BE2C (cell line): ENCODE data around the gene KLF12.

Experiments
- DNase-seq: peaks from one replicate; pipeline ENCODE4 v3.0.0-alpha.2; 2020
- H3K27me3 ChIP-seq: fragments of 250-450 bp; sonication (Bioruptor Pico); 2 replicates; pipeline ENCODE4 v1.5.1; 2020; ENCODE audit warnings: mild to moderate bottlenecking
- H3K36me3 ChIP-seq: fragments of 250-450 bp; sonication (Bioruptor Pico); 2 replicates; pipeline ENCODE4 v1.5.1; 2020; ENCODE audit warnings: mild to moderate bottlenecking
- H3K4me1 ChIP-seq: fragments of 250-450 bp; sonication (Bioruptor Pico); 2 replicates; pipeline ENCODE4 v1.5.1; 2020
- H3K4me3 ChIP-seq: 2 replicates; pipeline ENCODE4 v1.5.1; 2011; ENCODE audit warnings: low read depth, low read length
- H3K9me3 ChIP-seq: fragments of 250-450 bp; sonication (Bioruptor Pico); 2 replicates; pipeline ENCODE4 v1.5.1; 2020
- TF ChIP-seq, protein P1 (sequence below): IDR thresholded peaks from 2 replicates; pipeline ENCODE4 v1.5.1; 2012; ENCODE audit warnings: mild to moderate bottlenecking, low read depth, low read length

The KLF12 gene

DNA sequence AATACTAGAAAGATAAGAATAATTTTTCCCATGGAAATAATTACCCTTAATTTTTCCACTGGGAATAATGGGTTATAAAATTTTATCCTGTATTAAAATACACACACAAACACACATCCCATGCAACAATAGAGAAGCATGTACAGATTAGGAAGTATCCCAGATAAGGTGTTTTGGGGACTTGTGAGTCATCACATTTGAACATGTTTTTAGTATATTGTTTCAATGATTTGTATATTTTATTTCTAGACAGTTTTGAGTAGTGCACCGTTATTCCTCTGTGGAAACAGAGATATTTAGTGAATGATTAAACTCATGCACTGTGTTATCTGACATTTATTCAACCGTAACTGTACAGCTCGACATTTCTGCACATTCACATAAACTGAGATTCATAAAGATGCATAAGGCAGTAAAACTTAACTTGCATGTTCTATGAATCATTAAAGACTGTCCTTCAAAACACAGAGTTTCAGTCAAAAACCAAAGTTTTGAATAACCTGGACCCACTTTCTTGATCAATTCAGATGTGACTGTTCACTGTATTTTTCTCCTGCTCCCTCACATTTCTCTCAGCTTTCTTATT is 30.1 kb downstream of the KLF12 start:
- H3K9me3 ChIP-seq: no peaks in the 10 kb centered on the region
- TF ChIP-seq, protein P1, sequence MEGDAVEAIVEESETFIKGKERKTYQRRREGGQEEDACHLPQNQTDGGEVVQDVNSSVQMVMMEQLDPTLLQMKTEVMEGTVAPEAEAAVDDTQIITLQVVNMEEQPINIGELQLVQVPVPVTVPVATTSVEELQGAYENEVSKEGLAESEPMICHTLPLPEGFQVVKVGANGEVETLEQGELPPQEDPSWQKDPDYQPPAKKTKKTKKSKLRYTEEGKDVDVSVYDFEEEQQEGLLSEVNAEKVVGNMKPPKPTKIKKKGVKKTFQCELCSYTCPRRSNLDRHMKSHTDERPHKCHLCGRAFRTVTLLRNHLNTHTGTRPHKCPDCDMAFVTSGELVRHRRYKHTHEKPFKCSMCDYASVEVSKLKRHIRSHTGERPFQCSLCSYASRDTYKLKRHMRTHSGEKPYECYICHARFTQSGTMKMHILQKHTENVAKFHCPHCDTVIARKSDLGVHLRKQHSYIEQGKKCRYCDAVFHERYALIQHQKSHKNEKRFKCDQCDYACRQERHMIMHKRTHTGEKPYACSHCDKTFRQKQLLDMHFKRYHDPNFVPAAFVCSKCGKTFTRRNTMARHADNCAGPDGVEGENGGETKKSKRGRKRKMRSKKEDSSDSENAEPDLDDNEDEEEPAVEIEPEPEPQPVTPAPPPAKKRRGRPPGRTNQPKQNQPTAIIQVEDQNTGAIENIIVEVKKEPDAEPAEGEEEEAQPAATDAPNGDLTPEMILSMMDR: no peak

DNA sequence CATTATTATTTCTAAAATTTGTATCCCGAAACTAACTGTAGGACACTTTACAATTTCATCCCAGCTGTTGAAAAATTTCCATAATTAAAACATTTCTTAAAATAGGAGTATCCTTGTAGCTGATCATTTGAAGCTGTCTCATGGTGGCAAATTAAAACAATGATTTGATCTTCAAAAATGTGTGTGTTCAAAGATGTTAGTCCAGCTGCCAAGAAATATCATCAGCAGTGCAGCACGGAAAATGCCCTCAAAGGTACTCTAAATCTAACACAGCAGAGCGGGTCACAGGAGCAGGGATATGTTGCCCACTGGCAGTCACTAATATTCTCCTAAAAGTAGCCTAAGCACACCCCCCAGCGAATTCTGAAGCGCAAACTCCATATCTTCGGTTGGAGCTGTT is 31.0 kb downstream of the KLF12 start:
- no peak for DNase-seq
- H3K4me1 ChIP-seq: peaks cover 13% of the 10 kb centered on the region
- no peak overlapping the region for H3K4me3 ChIP-seq
- H3K36me3 ChIP-seq: no peaks in the 10 kb centered on the region
- TF ChIP-seq, protein P1: no peak
- H3K9me3 ChIP-seq: no peaks in the 10 kb centered on the region; the same call in 1 of the 2 replicates
- no peaks in the 10 kb centered on the region for H3K27me3 ChIP-seq

More for the DNA sequence above, 30.1 kb downstream of the KLF12 start:
- no peaks in the 10 kb centered on the region for H3K36me3 ChIP-seq
- H3K27me3 ChIP-seq: no peaks in the 10 kb centered on the region
- peaks cover 13% of the 10 kb centered on the region for H3K4me1 ChIP-seq
- no peak for DNase-seq
- H3K4me3 ChIP-seq: no peak overlapping the region

DNA sequence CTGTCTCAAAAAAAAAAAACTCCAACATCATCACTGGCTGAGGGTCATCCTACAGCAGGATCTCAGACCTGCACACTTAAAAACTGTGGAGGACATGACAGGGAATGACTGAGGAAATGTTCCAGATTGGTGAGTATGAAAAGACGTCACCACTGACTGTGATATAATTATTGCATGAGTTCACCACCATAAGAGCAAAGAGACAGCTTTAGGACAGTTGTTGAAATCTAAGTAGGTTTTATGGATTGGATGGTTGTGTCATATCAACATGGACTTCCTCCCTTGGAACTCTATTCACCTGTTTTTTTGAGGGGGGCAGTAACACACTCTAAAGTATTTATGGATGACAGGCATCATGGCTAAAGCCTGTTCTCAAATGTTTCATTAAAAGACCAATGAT is 31.5 kb downstream of the KLF12 start:
- Histone ChIP-seq H3K36me3 (no peaks in the 10 kb centered on the region), H3K4me3 (no peak overlapping the region), H3K9me3 (no peaks in the 10 kb centered on the region; the same call in 1 of the 2 replicates), H3K4me1 (peaks cover 13% of the 10 kb centered on the region), H3K27me3 (no peaks in the 10 kb centered on the region)
- no peak for DNase-seq
- TF ChIP-seq, protein P1: no peak

DNA sequence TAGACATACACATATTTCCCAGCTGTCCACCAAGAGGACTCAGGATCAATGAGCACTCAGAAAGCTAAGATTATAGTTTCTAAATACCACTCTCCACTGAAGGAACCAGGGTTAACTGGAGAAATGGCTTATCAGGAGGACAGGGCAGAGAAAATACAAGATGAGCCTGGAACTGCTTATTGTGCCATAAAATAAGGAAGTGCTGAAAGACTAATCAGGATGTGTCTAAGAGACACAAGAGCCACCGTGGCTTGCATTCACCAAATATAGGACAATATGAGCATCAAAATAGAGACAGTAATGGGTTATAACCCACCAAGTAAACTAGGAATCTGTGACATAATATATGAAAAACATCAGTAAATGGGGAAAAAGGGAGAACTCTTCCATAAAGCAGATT is 32.8 kb downstream of the KLF12 start:
- H3K4me3 ChIP-seq: no peak overlapping the region
- no peaks in the 10 kb centered on the region for H3K36me3 ChIP-seq
- TF ChIP-seq, protein P1: no peak
- H3K9me3 ChIP-seq: no peaks in the 10 kb centered on the region; the same call in 1 of the 2 replicates
- peaks cover 13% of the 10 kb centered on the region for H3K4me1 ChIP-seq
- no peaks in the 10 kb centered on the region for H3K27me3 ChIP-seq
- DNase-seq: no peak

DNA sequence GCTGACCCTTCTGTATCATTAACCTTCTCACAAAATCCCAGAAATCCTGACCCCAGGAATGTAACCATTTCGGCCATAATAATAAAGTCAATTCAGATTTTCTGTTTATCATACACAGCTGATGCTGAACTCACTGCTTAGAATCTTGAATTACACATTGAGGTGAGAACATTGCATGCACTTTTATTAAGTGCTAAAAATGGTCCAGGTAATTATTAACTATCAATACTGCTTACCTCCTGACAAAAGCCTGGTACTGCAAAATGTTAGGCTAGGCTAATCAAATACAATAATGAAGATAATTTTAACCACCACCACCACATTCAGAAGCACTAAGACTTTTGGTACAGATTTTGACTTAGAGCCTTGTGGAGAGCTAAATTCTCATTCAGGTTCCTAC is 36.1 kb downstream of the KLF12 start:
- no peaks in the 10 kb centered on the region for H3K36me3 ChIP-seq
- H3K9me3 ChIP-seq: no peaks in the 10 kb centered on the region; the same call in 1 of the 2 replicates
- TF ChIP-seq, protein P1: no peak

DNA sequence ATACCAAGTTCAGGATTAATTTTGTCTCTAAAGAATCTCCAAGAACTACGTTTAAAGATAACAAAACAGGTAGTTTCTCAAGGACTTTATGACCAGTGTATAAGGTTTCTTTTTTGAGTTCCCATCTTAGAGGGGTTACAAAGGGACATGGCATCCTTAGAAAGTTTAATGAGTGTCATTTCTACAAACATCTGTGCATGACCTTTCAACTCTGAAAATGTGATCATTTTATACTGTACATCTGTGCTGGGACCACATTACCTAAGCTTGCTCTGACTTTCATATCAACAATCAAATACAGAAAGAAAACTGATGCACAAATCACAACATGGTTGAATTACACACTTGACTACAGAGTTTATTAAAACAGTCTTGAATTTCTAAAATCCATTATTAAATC is 37.1 kb downstream of the KLF12 start:
- Histone ChIP-seq H3K27me3 (no peaks in the 10 kb centered on the region), H3K4me3 (no peak overlapping the region), H3K4me1 (no peaks in the 10 kb centered on the region), H3K9me3 (no peaks in the 10 kb centered on the region; the same call in 1 of the 2 replicates), H3K36me3 (no peaks in the 10 kb centered on the region)
- TF ChIP-seq, protein P1: no peak
- DNase-seq: no peak

More for the DNA sequence above, 36.1 kb downstream of the KLF12 start:
- DNase-seq: no peak
- Histone ChIP-seq H3K4me1 (no peaks in the 10 kb centered on the region), H3K27me3 (no peaks in the 10 kb centered on the region), H3K4me3 (no peak overlapping the region)
